Thyroid gland (tissue), 4 donors: ENCODE data around the gene TMEM82. TPM values are rescaled to one million over a fixed set of nuclear protein-coding genes. Genes with fewer than 3 reads are reported as not detected.

Source experiments
- DNase-seq, 2 donors: peaks; one replicate each; pipeline ENCODE4 v3.0.0-alpha.2; 2019
- H3K27ac ChIP-seq, 3 donors: fragments of 200-600 bp; sonication (generic); 1 replicate in 2 of 3; 2 replicates in 1 of 3; pipeline ENCODE4 v1.5.1; 2016 to 2019; ENCODE audit warnings: mild to moderate bottlenecking in 1 of 3, moderate library complexity in 1 of 3
- H3K27me3 ChIP-seq: fragments of 200-600 bp; sonication (generic); one replicate; pipeline ENCODE4 v1.5.1; 2019
- H3K36me3 ChIP-seq, 2 donors: fragments of 200-600 bp; sonication (generic); one replicate each; pipeline ENCODE4 v1.5.1; 2016 to 2019
- H3K4me1 ChIP-seq, 2 donors: fragments of 200-600 bp; sonication (generic); one replicate each; pipeline ENCODE4 v1.5.1; 2017 to 2019
- H3K4me3 ChIP-seq, 3 donors: fragments of 200-600 bp; sonication (generic); replicated peaks in 1 of 3; 1 replicate in 2 of 3; 2 replicates in 1 of 3; pipeline ENCODE4 v1.5.1; 2016; ENCODE audit warnings: mild to moderate bottlenecking in 1 of 3
- H3K9me3 ChIP-seq: fragments of 200-600 bp; sonication (generic); one replicate; pipeline ENCODE4 v1.5.1; 2017
- POLR2A ChIP-seq, 2 donors: fragments of 450-650 bp; IDR thresholded peaks; one replicate each; pipeline ENCODE4 v1.6.1; 2017; ENCODE audit warnings: antibody characterized with exemption in 2 of 2, mild to moderate bottlenecking in 2 of 2, moderate library complexity in 1 of 2
- WGBS, 2 donors: methylation state at CpG; one replicate each; pipeline ENCODE4 v1.1.5; 2017; 5-methylcytosine and 5-hydroxymethylcytosine counted together
- intact Hi-C: fragments of 100-400 bp; cut with DNase I; formaldehyde crosslinking; loops from one replicate; pipeline ENCODE4 v1.15.1; 2023
- total RNA-seq, 4 donors: library from RNA; depleted of rRNA; stranded (reverse); fragments of >200 nt; gene quantifications; one replicate each; pipeline ENCODE4 v1.2.3, GENCODE V29; 2016
- TF ChIP-seq, protein P1 (sequence below), 6 experiments: fragments of 200-600 bp in 3 of 6; fragments of 450-650 bp in 3 of 6; sonication (generic) in 3 of 6; IDR thresholded peaks; one replicate each; pipeline ENCODE4 v1.5.1; 2016 to 2019; ENCODE audit warnings: antibody characterized with exemption in 6 of 6, mild to moderate bottlenecking in 2 of 6, inconsistent platforms in 1 of 6, moderate library complexity in 1 of 6

The TMEM82 gene
- total RNA-seq, 4 donors from 2014 or later: not detected

DNA sequence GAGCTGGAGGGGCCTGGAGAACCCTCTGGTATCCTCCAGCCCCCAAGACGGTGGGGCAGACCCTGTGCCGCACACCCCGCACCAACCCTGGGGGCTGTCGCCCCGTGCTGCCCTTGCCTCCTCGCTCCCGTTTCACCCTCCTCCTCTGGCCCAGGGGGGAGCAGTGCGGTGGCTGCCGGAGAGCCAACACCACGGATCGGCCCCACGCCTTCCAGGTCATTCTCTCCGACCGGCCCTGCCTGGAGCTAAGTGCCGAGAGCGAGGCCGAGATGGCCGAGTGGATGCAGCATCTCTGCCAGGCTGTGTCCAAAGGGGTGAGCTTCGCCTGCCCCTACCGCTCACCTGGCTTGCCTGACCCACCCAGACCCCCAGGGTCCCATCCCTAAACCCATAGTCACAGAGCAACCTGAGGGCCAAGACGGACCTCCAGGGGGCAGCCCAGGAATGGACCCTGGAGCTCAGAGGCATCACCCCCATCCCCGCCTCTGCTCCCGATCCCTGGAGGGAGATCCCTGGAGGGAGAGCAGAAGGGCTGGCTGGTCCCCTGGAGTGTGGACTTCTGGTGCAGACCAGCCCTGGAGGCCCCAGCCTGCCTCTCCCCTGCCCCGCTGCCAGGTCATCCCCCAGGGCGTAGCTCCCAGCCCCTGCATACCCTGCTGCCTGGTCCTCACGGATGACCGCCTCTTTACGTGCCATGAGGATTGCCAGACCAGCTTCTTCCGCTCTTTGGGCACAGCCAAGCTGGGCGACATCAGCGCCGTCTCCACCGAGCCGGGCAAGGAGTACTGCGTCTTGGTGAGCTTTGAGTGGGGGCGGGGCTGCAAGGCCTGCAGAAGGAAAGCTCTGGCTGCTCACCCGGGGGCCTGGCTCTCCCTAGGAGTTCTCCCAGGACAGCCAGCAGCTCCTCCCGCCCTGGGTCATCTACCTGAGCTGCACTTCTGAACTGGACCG lies 10.3 kb upstream of the TMEM82 start:
- 85 to 91% methylated on average over 26 of the region's 39 CpGs for WGBS, 2 donors
- H3K4me3 ChIP-seq: no peak overlapping the region
- H3K27ac ChIP-seq: peak overlapping the region; percentile 58 to 72 (median 65)
- TF ChIP-seq, protein P1, sequence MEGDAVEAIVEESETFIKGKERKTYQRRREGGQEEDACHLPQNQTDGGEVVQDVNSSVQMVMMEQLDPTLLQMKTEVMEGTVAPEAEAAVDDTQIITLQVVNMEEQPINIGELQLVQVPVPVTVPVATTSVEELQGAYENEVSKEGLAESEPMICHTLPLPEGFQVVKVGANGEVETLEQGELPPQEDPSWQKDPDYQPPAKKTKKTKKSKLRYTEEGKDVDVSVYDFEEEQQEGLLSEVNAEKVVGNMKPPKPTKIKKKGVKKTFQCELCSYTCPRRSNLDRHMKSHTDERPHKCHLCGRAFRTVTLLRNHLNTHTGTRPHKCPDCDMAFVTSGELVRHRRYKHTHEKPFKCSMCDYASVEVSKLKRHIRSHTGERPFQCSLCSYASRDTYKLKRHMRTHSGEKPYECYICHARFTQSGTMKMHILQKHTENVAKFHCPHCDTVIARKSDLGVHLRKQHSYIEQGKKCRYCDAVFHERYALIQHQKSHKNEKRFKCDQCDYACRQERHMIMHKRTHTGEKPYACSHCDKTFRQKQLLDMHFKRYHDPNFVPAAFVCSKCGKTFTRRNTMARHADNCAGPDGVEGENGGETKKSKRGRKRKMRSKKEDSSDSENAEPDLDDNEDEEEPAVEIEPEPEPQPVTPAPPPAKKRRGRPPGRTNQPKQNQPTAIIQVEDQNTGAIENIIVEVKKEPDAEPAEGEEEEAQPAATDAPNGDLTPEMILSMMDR (IDR thresholded peaks at IDR 0.05): no peak
- TF ChIP-seq POLR2A (IDR thresholded peaks at IDR 0.05): no peak
- H3K27me3 ChIP-seq: no peaks in the 10 kb centered on the region
- H3K36me3 ChIP-seq: peaks cover 47 to 63% of the 10 kb centered on the region in 2 donors
- no peaks in the 10 kb centered on the region for H3K9me3 ChIP-seq
- H3K4me1 ChIP-seq: peaks cover 28 to 51% of the 10 kb centered on the region in 2 donors
- intact Hi-C loops: no loop called here
- DNase-seq: peak; percentile 92 to 93

DNA sequence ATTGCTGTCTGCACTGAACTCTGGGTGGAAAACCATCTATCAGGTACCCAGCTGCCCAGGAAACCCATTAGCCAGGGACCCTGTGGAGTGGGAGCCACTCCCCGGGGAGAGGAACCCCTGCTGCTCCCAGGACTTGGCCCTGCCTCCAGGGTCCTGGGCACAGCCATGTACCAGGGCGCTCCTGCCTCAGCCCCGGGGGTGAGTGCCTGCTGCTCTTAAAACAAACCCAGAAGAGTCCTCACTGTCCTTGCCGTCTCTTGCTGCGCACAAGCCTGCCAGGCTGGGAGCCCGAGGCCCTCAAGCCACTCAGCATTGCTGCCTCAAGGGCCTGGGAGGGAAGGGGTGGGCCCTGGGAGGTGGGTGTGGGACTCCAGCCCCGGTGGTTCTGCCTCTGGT lies 9.6 kb upstream of the TMEM82 start:
- peak overlapping the region; percentile 58 to 72 (median 65) for H3K27ac ChIP-seq
- no peaks in the 10 kb centered on the region for H3K27me3 ChIP-seq
- no CpG with 5 or more reads among the region's 7 CpGs for WGBS, 2 donors
- no peak overlapping the region for H3K4me3 ChIP-seq
- peaks cover 40 to 57% of the 10 kb centered on the region in 2 donors for H3K36me3 ChIP-seq
- TF ChIP-seq POLR2A (IDR thresholded peaks at IDR 0.05): no peak
- TF ChIP-seq, protein P1 (IDR thresholded peaks at IDR 0.05): no peak
- DNase-seq: peak; percentile 49 to 63
- H3K4me1 ChIP-seq: peaks cover 28 to 57% of the 10 kb centered on the region in 2 donors
- H3K9me3 ChIP-seq: no peaks in the 10 kb centered on the region
- intact Hi-C loops: no loop called here

DNA sequence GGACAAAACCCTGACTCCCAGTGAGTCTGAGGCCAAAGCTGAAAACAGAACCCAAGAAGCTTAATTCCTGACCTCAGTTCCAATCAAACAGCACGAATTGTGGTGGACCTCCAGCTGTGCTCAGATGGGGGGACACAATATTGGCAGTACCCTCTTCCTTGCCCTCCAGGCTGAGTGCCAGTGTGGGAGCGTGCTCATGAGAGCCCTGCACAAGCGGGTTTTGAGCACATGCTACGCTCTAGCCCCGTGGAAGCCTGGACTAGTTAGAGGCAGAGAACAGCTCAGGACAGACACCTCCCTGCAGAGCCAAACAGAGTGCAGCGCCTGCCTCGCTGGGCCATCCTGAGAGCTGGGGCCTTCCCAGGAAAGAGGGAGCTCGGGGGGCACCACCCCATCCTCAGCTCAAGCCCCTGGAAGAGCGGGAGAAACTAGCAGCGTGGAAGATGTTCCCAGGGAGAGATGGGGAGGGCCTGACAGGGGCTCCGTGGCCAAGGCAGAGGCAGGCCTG lies 9.0 kb upstream of the TMEM82 start:
- Histone ChIP-seq H3K36me3 (peaks cover 34 to 51% of the 10 kb centered on the region in 2 donors), H3K9me3 (no peaks in the 10 kb centered on the region), H3K4me1 (peaks cover 28 to 62% of the 10 kb centered on the region in 2 donors), H3K27ac (peak overlapping the region in 2 of 3 donors; percentile 65 to 72), H3K4me3 (no peak overlapping the region), H3K27me3 (no peaks in the 10 kb centered on the region)
- 78 to 85% methylated on average over 9 to 10 of the region's 11 CpGs for WGBS, 2 donors
- intact Hi-C loops: no loop called here
- peak in 1 of 2 donors; percentile 33 for DNase-seq
- TF ChIP-seq, protein P1 (IDR thresholded peaks at IDR 0.05): no peak
- no peak for TF ChIP-seq POLR2A (IDR thresholded peaks at IDR 0.05)

DNA sequence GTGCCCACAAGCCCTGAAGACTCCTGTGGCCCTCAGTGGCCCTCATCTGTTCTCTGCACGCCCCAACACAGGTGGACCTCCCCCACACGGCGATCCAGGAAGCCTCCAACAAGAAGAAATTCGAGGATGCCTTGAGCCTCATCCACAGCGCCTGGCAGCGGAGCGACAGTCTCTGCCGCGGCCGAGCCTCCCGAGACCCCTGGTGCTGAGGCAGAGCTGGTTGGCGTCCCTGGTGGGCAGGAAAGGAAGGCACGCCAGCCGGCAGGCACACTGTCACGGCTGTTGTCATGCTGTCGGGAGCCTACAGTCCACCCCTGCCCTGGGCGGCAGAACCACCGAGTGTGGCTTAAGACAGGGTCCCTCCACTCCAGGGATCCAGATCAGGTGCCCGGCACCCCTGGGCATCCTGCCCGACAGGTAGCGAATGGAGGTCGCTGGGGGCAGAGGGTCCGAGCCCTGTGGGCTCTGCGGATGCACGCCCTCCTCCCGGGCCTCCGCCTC lies 8.5 kb upstream of the TMEM82 start:
- no peak for DNase-seq
- Histone ChIP-seq H3K27me3 (no peaks in the 10 kb centered on the region), H3K27ac (peak overlapping the region in 2 of 3 donors; percentile 65 to 72), H3K4me1 (peaks cover 28 to 62% of the 10 kb centered on the region in 2 donors), H3K4me3 (no peak overlapping the region), H3K36me3 (peaks cover 29 to 46% of the 10 kb centered on the region in 2 donors), H3K9me3 (no peaks in the 10 kb centered on the region)
- WGBS, 2 donors: 90 to 95% methylated on average over 2 to 22 of the region's 27 CpGs
- intact Hi-C loops: no loop called here
- no peak for TF ChIP-seq POLR2A (IDR thresholded peaks at IDR 0.05)
- TF ChIP-seq, protein P1 (IDR thresholded peaks at IDR 0.05): no peak
